Osteoblast (primary cell): ENCODE data around the gene POLR2L. TPM values are rescaled to one million over a fixed set of nuclear protein-coding genes. Genes with fewer than 3 reads are reported as not detected.
A peak's percentile ranks its signal among the peaks of the same experiment; 100 is the strongest.

Source experiments
- DNase-seq: peaks from one replicate; pipeline ENCODE4 v3.0.0; 2011; ENCODE audit warnings: low spot score, mixed read lengths; ENCODE audit not compliant: insufficient read length; ENCODE audit errors: missing footprints
- H2AFZ ChIP-seq: 2 replicates; pipeline ENCODE4 v1.6.0; 2011; ENCODE audit warnings: mild to moderate bottlenecking, low read length
- H3K27ac ChIP-seq: 2 replicates; pipeline ENCODE4 v1.5.1; 2011; ENCODE audit warnings: mild to moderate bottlenecking, low read depth, low read length, moderate library complexity
- H3K27me3 ChIP-seq: 2 replicates; pipeline ENCODE4 v1.6.0; 2012; ENCODE audit warnings: mild to moderate bottlenecking, control low read depth, inconsistent platforms, low read length, moderate library complexity; ENCODE audit not compliant: insufficient read depth
- H3K36me3 ChIP-seq: 2 replicates; pipeline ENCODE4 v1.5.1; 2011; ENCODE audit warnings: mild to moderate bottlenecking, low read length, control low read depth, moderate library complexity; ENCODE audit not compliant: insufficient read depth
- H3K4me1 ChIP-seq: 2 replicates; pipeline ENCODE4 v1.5.1; 2011; ENCODE audit warnings: mild to moderate bottlenecking, low read length, control low read depth, moderate library complexity; ENCODE audit not compliant: insufficient read depth
- H3K4me2 ChIP-seq: 2 replicates; pipeline ENCODE4 v1.6.0; 2011; ENCODE audit warnings: mild to moderate bottlenecking, low read length; ENCODE audit not compliant: insufficient read depth
- H3K4me3 ChIP-seq: fragments of 200-600 bp; sonication (generic); 3 replicates; pipeline ENCODE4 v1.5.1; 2012; ENCODE audit warnings: mild to moderate bottlenecking, low read length, inconsistent platforms; ENCODE audit not compliant: insufficient read depth
- H3K79me2 ChIP-seq: 2 replicates; pipeline ENCODE4 v1.6.0; 2012; ENCODE audit warnings: mild to moderate bottlenecking, low read length, control low read depth, inconsistent platforms; ENCODE audit not compliant: insufficient read depth
- H3K9me3 ChIP-seq: 2 replicates; pipeline ENCODE4 v1.5.1; 2011; ENCODE audit warnings: low read depth, low read length, control low read depth
- H4K20me1 ChIP-seq: 2 replicates; pipeline ENCODE4 v1.6.0; 2012; ENCODE audit warnings: mild to moderate bottlenecking, low read length, control low read depth; ENCODE audit not compliant: insufficient read depth
- CTCF ChIP-seq: IDR thresholded peaks from 2 replicates; pipeline ENCODE4 v1.5.1; 2011; ENCODE audit warnings: mild to moderate bottlenecking, low read depth, low read length, moderate library complexity; ENCODE audit errors: extremely low read depth
- small RNA-seq: library from RNA; depleted of rRNA; stranded (forward); fragments of <200 nt; gene quantifications from one replicate; pipeline ENCODE3, GENCODE V24; 2012
- total RNA-seq: library from RNA; depleted of rRNA; stranded (reverse); fragments of >200 nt; gene quantifications from 2 replicates; pipeline ENCODE4 v1.2.3, GENCODE V29; 2012

POLR2L gene
- total RNA-seq, 1 donor: 60.8 TPM

- H3K27me3 ChIP-seq: peaks cover 5% of the 10 kb centered on the region
- H3K4me3 ChIP-seq: no peak overlapping the region
- no peaks in the 10 kb centered on the region for H3K9me3 ChIP-seq
- no peak overlapping the region for H2AFZ ChIP-seq
- no peak for DNase-seq
- no peak for TF ChIP-seq CTCF
- no peaks in the 10 kb centered on the region for H3K36me3 ChIP-seq
- H3K4me1 ChIP-seq: peaks cover 15% of the 10 kb centered on the region
- H3K79me2 ChIP-seq: peaks cover 4% of the 10 kb centered on the region
- H3K4me2 ChIP-seq: no peak overlapping the region
- H3K27ac ChIP-seq: no peak overlapping the region
- peaks cover 9% of the 10 kb centered on the region for H4K20me1 ChIP-seq
Observed at GRCh38 chr11:791658-792534, 50.4 kb downstream of the POLR2L start.

- H3K27me3 ChIP-seq: peaks cover 5% of the 10 kb centered on the region
- H3K27ac ChIP-seq: no peak overlapping the region
- peaks cover 7% of the 10 kb centered on the region for H3K4me1 ChIP-seq
- H3K9me3 ChIP-seq: no peaks in the 10 kb centered on the region
- no peak overlapping the region for H3K4me2 ChIP-seq
- no peaks in the 10 kb centered on the region for H3K36me3 ChIP-seq
- H3K4me3 ChIP-seq: no peak overlapping the region
- peak; percentile 95 for DNase-seq
- no peak overlapping the region for H2AFZ ChIP-seq
- TF ChIP-seq CTCF: no peak
- peaks cover 7% of the 10 kb centered on the region for H4K20me1 ChIP-seq
- H3K79me2 ChIP-seq: peaks cover 3% of the 10 kb centered on the region
Observed at GRCh38 chr11:790721-791564, 51.4 kb downstream of the POLR2L start.

- Histone ChIP-seq H3K27me3 (peaks cover 5% of the 10 kb centered on the region), H3K4me2 (no peak within 1 kb of the TSS), H2AFZ (no peak within 1 kb of the TSS), H3K79me2 (no peaks in the 10 kb centered on the region), H3K36me3 (no peaks in the 10 kb centered on the region), H4K20me1 (peaks cover 7% of the 10 kb centered on the region), H3K9me3 (no peaks in the 10 kb centered on the region), H3K27ac (no peak within 1 kb of the TSS), H3K4me1 (no peaks in the 10 kb centered on the region), H3K4me3 (no peak within 1 kb of the TSS)
- peak; percentile 96 for DNase-seq
- TF ChIP-seq CTCF: no peak
Observed at GRCh38 chr11:789943-790342, 52.4 kb downstream of the POLR2L start, which contains the start of gene CEND1. CEND1 (minus strand) TSS chr11:790090; CDS start chr11:788576, 1,514 bp downstream.

Small RNAs within 50 kb of the gene (small RNA-seq; reads per million reads assigned to genes)
- not detected for gene SNORA52

Other genes with a start within 250 kb of the POLR2L start
- 11.5 and 21.4 TPM in 2 replicates for gene IRF7, start 226.6 kb downstream of the POLR2L start, total RNA-seq
- not detected in 2 replicates for gene CDHR5, start 217.6 kb downstream of the POLR2L start, total RNA-seq
- gene SCT, start 215.3 kb downstream of the POLR2L start, total RNA-seq: not detected in 2 replicates
- gene DRD4, start 205.3 kb downstream of the POLR2L start, total RNA-seq: under 0.01 TPM in 1 of 2 replicates, not detected in the other
- gene DEAF1, start 147.3 kb downstream of the POLR2L start, total RNA-seq: 38.0 and 44.2 TPM in 2 replicates
- 17.4 and 21.2 TPM in 2 replicates for gene TMEM80, start 146.7 kb downstream of the POLR2L start, total RNA-seq
- 29.7 and 30.1 TPM in 2 replicates for gene EPS8L2, start 136.3 kb downstream of the POLR2L start, total RNA-seq
- 204 TPM in 2 replicates for gene TALDO1, start 95.1 kb downstream of the POLR2L start, total RNA-seq
- 31.5 and 37.3 TPM in 2 replicates for gene GATD1, start 65.0 kb downstream of the POLR2L start, total RNA-seq
- not detected in 2 replicates for gene CEND1, start 52.4 kb downstream of the POLR2L start, total RNA-seq
- 8.0 and 9.0 TPM in 2 replicates for gene SLC25A22, start 44.2 kb downstream of the POLR2L start, total RNA-seq
- 5.9 and 6.5 TPM in 2 replicates for gene PIDD1, start 37.3 kb downstream of the POLR2L start, total RNA-seq
- gene RPLP2, start 32.6 kb downstream of the POLR2L start, total RNA-seq: 227 and 386 TPM in 2 replicates
- gene PNPLA2, start 23.6 kb downstream of the POLR2L start, total RNA-seq: 32.1 and 32.6 TPM in 2 replicates
- 0.59 and 0.72 TPM in 2 replicates for gene CRACR2B, start 14.6 kb downstream of the POLR2L start, total RNA-seq
- gene CD151, start 9.6 kb downstream of the POLR2L start, total RNA-seq: 366 and 416 TPM in 2 replicates
- gene TSPAN4, start 323 bp upstream of the POLR2L start, total RNA-seq: 168 and 186 TPM in 2 replicates
- 43.9 and 48.9 TPM in 2 replicates for gene CHID1, start 68.3 kb upstream of the POLR2L start, total RNA-seq
- gene AP2A2, start 83.3 kb upstream of the POLR2L start, total RNA-seq: 48.0 and 50.7 TPM in 2 replicates
- gene MUC6, start 194.2 kb upstream of the POLR2L start, total RNA-seq: not detected in 2 replicates
- gene MUC2, start 232.3 kb upstream of the POLR2L start, total RNA-seq: not detected in 2 replicates